GM23338 (cell line): Measurements from ENCODE around the gene LRIG3. TPM values are rescaled to one million over a fixed set of nuclear protein-coding genes. Genes with fewer than 3 reads are reported as not detected.

Experiments used
- ATAC-seq: fragments of 200-7000 bp; cut with Tn5 transposase; 3 replicates; pipeline ENCODE4 v1.9.1; 2020
- DNase-seq: peaks from one replicate; pipeline ENCODE4 v3.0.0-alpha.2; 2015; ENCODE audit warnings: low spot score
- H2AFZ ChIP-seq: fragments of 200-600 bp; sonication (generic); 2 replicates; pipeline ENCODE4 v1.8.0; 2016; ENCODE audit warnings: antibody characterized with exemption, mild to moderate bottlenecking, moderate library complexity
- H3F3A ChIP-seq: fragments of 200-600 bp; sonication (generic); replicated peaks from 2 replicates; pipeline ENCODE4 v1.8.0; 2017; ENCODE audit warnings: antibody characterized with exemption, mixed run types, low read depth
- H3K27ac ChIP-seq: fragments of 200-600 bp; sonication (generic); 2 replicates; pipeline ENCODE4 v1.6.1; 2016; ENCODE audit warnings: low read depth
- H3K27me3 ChIP-seq: fragments of 200-600 bp; sonication (generic); 2 replicates; pipeline ENCODE4 v1.8.0; 2016; ENCODE audit warnings: mild to moderate bottlenecking, mixed run types, moderate library complexity; ENCODE audit not compliant: insufficient read depth
- H3K36me3 ChIP-seq: fragments of 200-600 bp; sonication (generic); 2 replicates; pipeline ENCODE4 v1.8.0; 2016; ENCODE audit warnings: mild to moderate bottlenecking; ENCODE audit not compliant: insufficient read depth
- H3K4me1 ChIP-seq: fragments of 200-600 bp; sonication (generic); 2 replicates; pipeline ENCODE4 v1.8.0; 2016; ENCODE audit warnings: mild to moderate bottlenecking, moderate library complexity; ENCODE audit not compliant: insufficient read depth
- H3K4me2 ChIP-seq: fragments of 200-600 bp; sonication (generic); 2 replicates; pipeline ENCODE4 v1.7.1; 2017; ENCODE audit warnings: mixed run types
- H3K4me3 ChIP-seq: fragments of 200-600 bp; sonication (generic); 2 replicates; pipeline ENCODE4 v1.6.1; 2016; ENCODE audit warnings: mixed run types
- H3K79me2 ChIP-seq: fragments of 200-600 bp; sonication (generic); replicated peaks from 2 replicates; pipeline ENCODE4 v1.8.0; 2017; ENCODE audit warnings: mild to moderate bottlenecking; ENCODE audit not compliant: insufficient read depth
- H3K9me2 ChIP-seq: fragments of 200-600 bp; sonication (generic); 2 replicates; pipeline ENCODE4 v1.8.0; 2017; ENCODE audit not compliant: insufficient read depth
- H4K20me1 ChIP-seq: fragments of 200-600 bp; sonication (generic); replicated peaks from 2 replicates; pipeline ENCODE4 v1.8.0; 2017; ENCODE audit warnings: mild to moderate bottlenecking; ENCODE audit not compliant: insufficient read depth
- H3K27ac Mint-ChIP-seq: 2 replicates; pipeline ENCODE4 v1.8.0; 2020; ENCODE audit warnings: inconsistent platforms, mild to moderate bottlenecking, moderate library complexity, mixed read lengths
- H3K27me3 Mint-ChIP-seq: 3 replicates; pipeline ENCODE4 v1.8.0; 2022; ENCODE audit warnings: low read depth, mild to moderate bottlenecking, moderate library complexity, mixed read lengths, inconsistent platforms; ENCODE audit not compliant: insufficient read depth, poor library complexity
- H3K36me3 Mint-ChIP-seq: 3 replicates; pipeline ENCODE4 v1.8.0; 2021; ENCODE audit warnings: low read depth, mild to moderate bottlenecking, inconsistent platforms, moderate library complexity, mixed read lengths
- H3K4me1 Mint-ChIP-seq: 3 replicates; pipeline ENCODE4 v1.8.0; 2020; ENCODE audit warnings: mild to moderate bottlenecking, inconsistent platforms, mixed read lengths
- H3K4me3 Mint-ChIP-seq: 3 replicates; pipeline ENCODE4 v1.8.0; 2021; ENCODE audit warnings: moderate library complexity, mild to moderate bottlenecking, inconsistent platforms, mixed read lengths
- H3K9me3 Mint-ChIP-seq: 3 replicates; pipeline ENCODE4 v1.8.0; 2020; ENCODE audit warnings: moderate library complexity, mild to moderate bottlenecking, inconsistent platforms, mixed read lengths
- CREB1 ChIP-seq: fragments of 250-450 bp; sonication (Bioruptor Pico); IDR thresholded peaks from 2 replicates; pipeline ENCODE4 v1.5.0; 2020; ENCODE audit warnings: low read depth, mild to moderate bottlenecking, moderate library complexity
- EZH2 ChIP-seq: fragments of 200-600 bp; sonication (generic); IDR thresholded peaks from one replicate; pipeline ENCODE4 v1.8.0; 2017; ENCODE audit warnings: antibody characterized with exemption, mild to moderate bottlenecking, low read depth; ENCODE audit not compliant: unreplicated experiment
- NANOG ChIP-seq: IDR thresholded peaks from 2 replicates; pipeline ENCODE4 v1.6.1; 2016; ENCODE audit warnings: antibody characterized with exemption, borderline replicate concordance
- polyA plus RNA-seq: library from polyadenylated mRNA; unstranded; fragments of >200 nt; fragmentation: Nextera tagmentation; extraction: Ambion mirVana; gene quantifications from 2 replicates; pipeline ENCODE4 v1.2.1, GENCODE V29; 2016
- total RNA-seq: library from RNA; depleted of rRNA; stranded (reverse); fragments of >200 nt; shearing (Covaris generic); gene quantifications from 2 replicates; pipeline ENCODE4 v1.2.3, GENCODE V29; 2014
- TF ChIP-seq, protein P1 (sequence below): IDR thresholded peaks from one replicate; pipeline ENCODE4 v1.6.1; 2018; ENCODE audit warnings: antibody characterized with exemption; ENCODE audit not compliant: unreplicated experiment
- TF ChIP-seq, protein P2 (sequence below), 2 experiments: fragments of 200-600 bp in 1 of 2; sonication (generic) in 1 of 2; conservative IDR thresholded peaks; 2 replicates each; pipeline versions ENCODE4 v1.5.1 to v1.6.1; 2016 to 2017; ENCODE audit warnings: antibody characterized with exemption in 2 of 2, low read depth in 2 of 2, mild to moderate bottlenecking in 2 of 2, moderate library complexity in 1 of 2

The LRIG3 gene
- total and polyA plus RNA-seq, 2 experiments from 2014 or later: 1.6 to 7.5 TPM

DNA sequence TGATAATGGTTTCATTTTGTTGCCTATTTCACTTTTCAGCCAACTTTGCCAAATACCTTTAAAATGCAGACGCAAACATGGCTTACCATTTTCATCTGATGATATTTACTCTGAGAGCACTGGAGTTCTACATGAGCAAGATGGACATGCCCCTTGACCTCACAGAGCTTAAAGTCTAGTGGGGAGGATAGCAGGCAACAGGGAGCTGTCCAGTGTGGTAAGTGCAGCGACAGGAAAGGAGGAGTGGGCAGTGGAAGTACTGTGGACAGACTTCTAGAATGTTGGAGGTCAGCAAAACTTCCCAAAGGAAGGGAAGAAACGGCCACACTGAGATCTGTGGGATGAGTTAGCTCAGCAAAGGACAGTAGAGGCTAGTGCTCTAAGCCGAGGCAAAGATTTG is 25.3 kb downstream of the LRIG3 start:
- ATAC-seq (no peak), DNase-seq (no peak)
- Mint-ChIP-seq H3K27me3 (peaks cover 1% of the 10 kb centered on the region), H3K4me1 (peaks cover 17% of the 10 kb centered on the region), H3K27ac (no peak overlapping the region), H3K9me3 (no peaks in the 10 kb centered on the region), H3K36me3 (no peaks in the 10 kb centered on the region), H3K4me3 (no peak overlapping the region)
- no peak overlapping the region for H3K4me2 ChIP-seq
- TF ChIP-seq, protein P1, sequence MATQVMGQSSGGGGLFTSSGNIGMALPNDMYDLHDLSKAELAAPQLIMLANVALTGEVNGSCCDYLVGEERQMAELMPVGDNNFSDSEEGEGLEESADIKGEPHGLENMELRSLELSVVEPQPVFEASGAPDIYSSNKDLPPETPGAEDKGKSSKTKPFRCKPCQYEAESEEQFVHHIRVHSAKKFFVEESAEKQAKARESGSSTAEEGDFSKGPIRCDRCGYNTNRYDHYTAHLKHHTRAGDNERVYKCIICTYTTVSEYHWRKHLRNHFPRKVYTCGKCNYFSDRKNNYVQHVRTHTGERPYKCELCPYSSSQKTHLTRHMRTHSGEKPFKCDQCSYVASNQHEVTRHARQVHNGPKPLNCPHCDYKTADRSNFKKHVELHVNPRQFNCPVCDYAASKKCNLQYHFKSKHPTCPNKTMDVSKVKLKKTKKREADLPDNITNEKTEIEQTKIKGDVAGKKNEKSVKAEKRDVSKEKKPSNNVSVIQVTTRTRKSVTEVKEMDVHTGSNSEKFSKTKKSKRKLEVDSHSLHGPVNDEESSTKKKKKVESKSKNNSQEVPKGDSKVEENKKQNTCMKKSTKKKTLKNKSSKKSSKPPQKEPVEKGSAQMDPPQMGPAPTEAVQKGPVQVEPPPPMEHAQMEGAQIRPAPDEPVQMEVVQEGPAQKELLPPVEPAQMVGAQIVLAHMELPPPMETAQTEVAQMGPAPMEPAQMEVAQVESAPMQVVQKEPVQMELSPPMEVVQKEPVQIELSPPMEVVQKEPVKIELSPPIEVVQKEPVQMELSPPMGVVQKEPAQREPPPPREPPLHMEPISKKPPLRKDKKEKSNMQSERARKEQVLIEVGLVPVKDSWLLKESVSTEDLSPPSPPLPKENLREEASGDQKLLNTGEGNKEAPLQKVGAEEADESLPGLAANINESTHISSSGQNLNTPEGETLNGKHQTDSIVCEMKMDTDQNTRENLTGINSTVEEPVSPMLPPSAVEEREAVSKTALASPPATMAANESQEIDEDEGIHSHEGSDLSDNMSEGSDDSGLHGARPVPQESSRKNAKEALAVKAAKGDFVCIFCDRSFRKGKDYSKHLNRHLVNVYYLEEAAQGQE: peak; percentile 13
- no peak for TF ChIP-seq EZH2
- TF ChIP-seq CREB1: no peak
- no peak for TF ChIP-seq NANOG
- H3K27ac ChIP-seq: no peak overlapping the region
- no peaks in the 10 kb centered on the region for H3F3A ChIP-seq
- no peaks in the 10 kb centered on the region for H4K20me1 ChIP-seq
- no peak overlapping the region for H2AFZ ChIP-seq
- no peak overlapping the region for H3K4me3 ChIP-seq
- H3K27me3 ChIP-seq: no peaks in the 10 kb centered on the region
- no peaks in the 10 kb centered on the region for H3K9me2 ChIP-seq
- H3K36me3 ChIP-seq: no peaks in the 10 kb centered on the region
- H3K4me1 ChIP-seq: no peaks in the 10 kb centered on the region; the same call in 1 of the 2 replicates
- no peaks in the 10 kb centered on the region for H3K79me2 ChIP-seq

DNA sequence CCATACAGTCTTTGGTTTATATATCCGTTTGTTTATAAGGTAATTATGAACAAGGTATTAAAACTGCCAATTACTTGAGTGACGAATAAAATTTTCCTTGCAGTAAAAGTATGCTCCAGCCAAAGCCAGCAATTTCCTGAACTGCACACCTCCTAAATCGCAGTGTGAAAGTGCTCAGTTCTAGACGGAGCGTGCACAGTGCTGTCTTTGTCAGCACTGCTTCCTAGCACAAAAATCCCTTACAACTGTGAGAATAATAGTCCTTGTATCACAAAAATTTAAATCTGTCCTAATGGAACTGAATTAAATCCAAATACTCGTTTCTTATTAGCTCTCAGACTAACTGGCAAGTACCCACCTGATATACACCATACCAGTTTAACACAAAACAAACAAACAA is 26.3 kb downstream of the LRIG3 start:
- Histone ChIP-seq H3K36me3 (no peaks in the 10 kb centered on the region), H3K9me2 (no peaks in the 10 kb centered on the region), H3F3A (no peaks in the 10 kb centered on the region), H3K4me1 (no peaks in the 10 kb centered on the region; the same call in 1 of the 2 replicates), H3K4me2 (no peak overlapping the region), H3K27me3 (no peaks in the 10 kb centered on the region), H3K79me2 (no peaks in the 10 kb centered on the region), H2AFZ (no peak overlapping the region), H3K4me3 (no peak overlapping the region), H3K27ac (no peak overlapping the region), H4K20me1 (no peaks in the 10 kb centered on the region; the same call in 1 of the 2 replicates)
- DNase-seq (no peak), ATAC-seq (no peak)
- no peak overlapping the region for H3K27ac Mint-ChIP-seq
- no peaks in the 10 kb centered on the region for H3K9me3 Mint-ChIP-seq
- no peak overlapping the region for H3K4me3 Mint-ChIP-seq
- peaks cover 17% of the 10 kb centered on the region for H3K4me1 Mint-ChIP-seq
- peaks cover 5% of the 10 kb centered on the region; the same call in 2 of the 3 replicates for H3K36me3 Mint-ChIP-seq
- TF ChIP-seq, protein P2, sequence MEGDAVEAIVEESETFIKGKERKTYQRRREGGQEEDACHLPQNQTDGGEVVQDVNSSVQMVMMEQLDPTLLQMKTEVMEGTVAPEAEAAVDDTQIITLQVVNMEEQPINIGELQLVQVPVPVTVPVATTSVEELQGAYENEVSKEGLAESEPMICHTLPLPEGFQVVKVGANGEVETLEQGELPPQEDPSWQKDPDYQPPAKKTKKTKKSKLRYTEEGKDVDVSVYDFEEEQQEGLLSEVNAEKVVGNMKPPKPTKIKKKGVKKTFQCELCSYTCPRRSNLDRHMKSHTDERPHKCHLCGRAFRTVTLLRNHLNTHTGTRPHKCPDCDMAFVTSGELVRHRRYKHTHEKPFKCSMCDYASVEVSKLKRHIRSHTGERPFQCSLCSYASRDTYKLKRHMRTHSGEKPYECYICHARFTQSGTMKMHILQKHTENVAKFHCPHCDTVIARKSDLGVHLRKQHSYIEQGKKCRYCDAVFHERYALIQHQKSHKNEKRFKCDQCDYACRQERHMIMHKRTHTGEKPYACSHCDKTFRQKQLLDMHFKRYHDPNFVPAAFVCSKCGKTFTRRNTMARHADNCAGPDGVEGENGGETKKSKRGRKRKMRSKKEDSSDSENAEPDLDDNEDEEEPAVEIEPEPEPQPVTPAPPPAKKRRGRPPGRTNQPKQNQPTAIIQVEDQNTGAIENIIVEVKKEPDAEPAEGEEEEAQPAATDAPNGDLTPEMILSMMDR (conservative IDR thresholded peaks at IDR 0.05; ENCODE audit: low read depth in 2 of 2): no peak
- peaks cover 1% of the 10 kb centered on the region for H3K27me3 Mint-ChIP-seq
